GM21447 (cell line): ENCODE results near the gene DMRTA2.

Source experiments
- ATAC-seq: cut with Tn5 transposase; IDR thresholded peaks from one replicate; pipeline ENCODE4 v1.9.1; 2021; ENCODE audit not compliant: unreplicated experiment

Gene DMRTA2

GRCh38 chr1:50424045-50424883 is 1.0 kb upstream of the DMRTA2 start:
- ATAC-seq, result no peak

- ATAC-seq, result no peak
Observed at GRCh38 chr1:50423670-50424000, 392 bp upstream of the DMRTA2 start.

- ATAC-seq, result no peak
Observed at GRCh38 chr1:50422675-50422945, 633 bp downstream of the DMRTA2 start.

GRCh38 chr1:50421768-50422674 is 1.2 kb downstream of the DMRTA2 start:
- no peak for ATAC-seq

- no peak for ATAC-seq
Observed at GRCh38 chr1:50421366-50421748, 1.9 kb downstream of the DMRTA2 start.

- ATAC-seq, result no peak
Observed at GRCh38 chr1:50420689-50421365, 2.4 kb downstream of the DMRTA2 start.

GRCh38 chr1:50419907-50420677 is 3.2 kb downstream of the DMRTA2 start:
- no peak for ATAC-seq

GRCh38 chr1:50419192-50419906 is 3.9 kb downstream of the DMRTA2 start:
- no peak for ATAC-seq

- no peak for ATAC-seq
Observed at GRCh38 chr1:50418600-50419109, 4.6 kb downstream of the DMRTA2 start.

GRCh38 chr1:50417946-50418599 is 5.2 kb downstream of the DMRTA2 start:
- ATAC-seq, result no peak

- no peak for ATAC-seq
Observed at GRCh38 chr1:50417507-50417906, 5.7 kb downstream of the DMRTA2 start.

- no peak for ATAC-seq
Observed at GRCh38 chr1:50416553-50417453, 6.4 kb downstream of the DMRTA2 start.

- ATAC-seq, result no peak
Observed at GRCh38 chr1:50416150-50416527, 7.1 kb downstream of the DMRTA2 start.

GRCh38 chr1:50415235-50416149 is 7.8 kb downstream of the DMRTA2 start:
- ATAC-seq, result no peak

- no peak for ATAC-seq
Observed at GRCh38 chr1:50414853-50415234, 8.4 kb downstream of the DMRTA2 start.

GRCh38 chr1:50412813-50413476 is 10.3 kb downstream of the DMRTA2 start:
- no peak for ATAC-seq

GRCh38 chr1:50405814-50406213 is 17.4 kb downstream of the DMRTA2 start:
- no peak for ATAC-seq
